GM08714 (cell line): ENCODE data around the gene AGRP.

Experiments
- H3K4me3 ChIP-seq: fragments of 200-500 bp; sonication (Bioruptor generic); 2 replicates; pipeline ENCODE4 v1.5.1; 2014; ENCODE audit warnings: mild to moderate bottlenecking, low read length, inconsistent platforms
- ZNF274 ChIP-seq: IDR thresholded peaks from 2 replicates; pipeline ENCODE4 v1.6.1; 2012; ENCODE audit warnings: mild to moderate bottlenecking, low read depth, low read length

AGRP gene

DNA sequence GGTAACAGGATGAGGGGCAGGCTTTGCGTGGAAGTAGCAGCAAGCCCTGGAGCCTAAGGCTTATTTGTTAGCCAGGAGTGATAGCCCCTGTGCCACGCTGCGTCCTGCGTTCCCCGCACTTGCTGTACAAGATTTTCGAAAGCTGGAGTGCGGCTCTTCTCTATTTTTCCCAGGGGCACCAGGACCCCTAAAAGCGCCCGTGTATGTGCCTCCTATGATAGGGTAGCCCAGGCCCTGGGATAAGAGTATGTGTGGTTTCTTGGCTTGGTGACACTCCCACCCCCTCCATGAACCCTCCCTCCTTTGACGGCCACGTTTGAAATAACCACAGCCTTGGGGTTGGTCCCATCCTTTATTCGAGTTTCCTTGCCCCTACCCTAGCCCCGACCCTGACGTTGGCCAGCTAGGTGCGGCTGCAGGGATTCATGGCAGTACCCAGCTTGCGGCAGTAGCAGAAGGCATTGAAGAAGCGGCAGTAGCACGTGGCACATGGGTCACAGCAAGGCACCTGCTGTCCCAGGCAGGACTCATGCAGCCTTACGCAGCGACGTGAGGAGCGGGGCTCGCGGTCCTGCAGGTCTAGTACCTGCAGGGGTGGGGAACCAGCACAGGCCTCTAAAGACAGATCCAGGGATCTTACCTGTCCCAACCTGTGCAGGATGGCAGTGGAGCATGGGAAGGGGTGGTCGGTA lies 968 bp downstream of the AGRP start:
- peak overlapping the region; percentile 81 for H3K4me3 ChIP-seq
- TF ChIP-seq ZNF274 = no peak

DNA sequence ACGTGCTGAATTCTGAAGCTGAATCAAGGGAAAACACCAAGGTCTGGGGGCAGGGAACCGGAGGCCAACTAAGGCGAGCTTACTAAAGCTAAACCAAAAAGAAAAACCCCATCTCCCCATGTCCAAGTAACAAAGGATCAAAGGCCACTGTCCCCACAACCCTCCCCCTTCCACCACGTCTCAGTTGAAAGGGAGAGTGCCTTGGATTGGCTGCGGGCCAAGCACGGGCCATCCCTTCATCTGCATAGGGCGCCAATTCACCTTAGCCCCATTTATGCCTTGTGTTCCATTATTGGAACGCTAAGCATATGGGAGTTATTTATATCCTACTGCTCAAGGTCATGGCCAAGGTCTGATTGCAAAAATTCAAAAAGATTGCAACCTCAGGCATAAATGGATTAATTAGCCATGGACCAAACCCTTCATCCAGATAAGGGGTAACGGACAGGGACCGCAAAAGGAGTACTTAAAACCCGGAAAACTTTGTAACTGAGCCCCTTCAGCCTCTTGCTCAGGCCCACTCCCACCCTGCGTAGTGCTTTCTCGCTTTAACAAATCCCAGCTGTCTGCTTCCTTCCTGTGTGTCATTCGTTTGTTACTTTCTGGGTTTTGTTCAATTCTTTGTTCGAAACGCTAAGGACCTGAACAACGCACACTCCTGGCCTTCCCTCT lies 1.6 kb downstream of the AGRP start:
- no peak for TF ChIP-seq ZNF274
- H3K4me3 ChIP-seq = peak overlapping the region; percentile 81

DNA sequence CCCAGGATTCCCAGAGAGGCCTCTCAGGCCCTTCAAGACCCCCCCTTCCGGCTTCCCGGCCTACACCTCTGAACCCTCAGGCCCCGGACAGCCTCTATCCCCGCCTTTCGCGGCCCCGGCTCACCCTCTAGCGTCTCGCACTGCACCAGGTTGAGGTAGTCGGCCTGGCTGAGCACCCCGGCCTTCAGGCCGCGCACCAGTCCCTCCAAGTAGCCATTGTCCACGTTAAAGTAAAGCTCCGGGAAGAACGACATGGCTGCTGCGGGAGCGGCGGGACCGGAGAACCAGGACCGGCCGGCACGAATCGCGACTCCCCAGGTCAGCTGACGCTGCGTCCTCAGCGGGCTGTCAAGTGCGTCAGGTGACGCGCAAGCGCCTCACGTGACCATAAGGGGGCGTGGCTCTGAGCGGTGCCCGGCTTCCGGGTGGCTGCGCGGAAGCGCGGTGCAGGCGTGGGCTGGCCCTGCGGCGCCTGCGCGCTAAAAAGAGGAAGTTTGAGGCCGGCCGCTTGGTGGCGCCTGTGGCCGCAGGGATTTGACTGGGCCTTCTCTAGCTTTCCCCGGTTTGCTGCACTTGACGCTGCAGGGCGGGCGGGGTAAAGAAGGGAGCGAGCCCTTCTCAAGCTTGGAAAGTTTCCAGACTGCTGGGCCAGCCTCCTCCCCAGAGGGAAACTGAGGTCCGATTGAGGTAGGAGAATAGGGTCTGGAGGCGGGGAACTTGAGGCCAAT lies 2.4 kb downstream of the AGRP start, which contains the start of gene ATP6V0D1:
ATP6V0D1 (minus strand) TSS at position 325 of the 728 bp plus-strand sequence; CDS start at position 254, 71 bp downstream.
- peak within 1 kb of the TSS; percentile 92 for H3K4me3 ChIP-seq
- TF ChIP-seq ZNF274 = no peak

DNA sequence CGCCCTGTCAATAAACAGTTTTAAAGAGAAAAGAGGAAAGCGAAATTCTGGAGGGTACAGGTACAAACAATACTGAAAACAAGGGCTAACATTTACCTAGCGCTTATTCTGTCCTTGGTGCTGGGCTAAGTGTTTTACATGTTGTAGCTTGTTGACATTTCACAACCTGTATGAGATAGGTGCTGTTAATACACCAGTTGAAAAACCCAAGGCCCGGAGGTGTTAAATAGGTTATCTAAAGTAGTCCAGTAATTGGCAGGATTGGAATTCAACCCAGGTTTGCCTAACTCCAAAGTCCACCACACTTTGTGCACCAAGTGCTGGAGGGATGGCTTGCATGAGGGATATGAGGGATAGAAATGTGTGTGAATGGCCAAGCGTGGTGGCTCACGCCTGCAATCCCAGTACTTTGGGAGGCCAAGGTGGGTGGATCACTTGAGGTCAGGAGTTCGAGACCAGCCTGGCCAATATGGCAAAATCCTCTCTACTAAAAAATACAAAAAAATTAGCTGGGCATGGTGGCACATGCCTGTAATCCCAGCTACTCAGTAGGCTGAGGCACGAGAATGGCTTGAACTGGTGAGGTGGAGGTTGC lies 5.3 kb downstream of the AGRP start:
- H3K4me3 ChIP-seq = no peak overlapping the region
- no peak for TF ChIP-seq ZNF274

DNA sequence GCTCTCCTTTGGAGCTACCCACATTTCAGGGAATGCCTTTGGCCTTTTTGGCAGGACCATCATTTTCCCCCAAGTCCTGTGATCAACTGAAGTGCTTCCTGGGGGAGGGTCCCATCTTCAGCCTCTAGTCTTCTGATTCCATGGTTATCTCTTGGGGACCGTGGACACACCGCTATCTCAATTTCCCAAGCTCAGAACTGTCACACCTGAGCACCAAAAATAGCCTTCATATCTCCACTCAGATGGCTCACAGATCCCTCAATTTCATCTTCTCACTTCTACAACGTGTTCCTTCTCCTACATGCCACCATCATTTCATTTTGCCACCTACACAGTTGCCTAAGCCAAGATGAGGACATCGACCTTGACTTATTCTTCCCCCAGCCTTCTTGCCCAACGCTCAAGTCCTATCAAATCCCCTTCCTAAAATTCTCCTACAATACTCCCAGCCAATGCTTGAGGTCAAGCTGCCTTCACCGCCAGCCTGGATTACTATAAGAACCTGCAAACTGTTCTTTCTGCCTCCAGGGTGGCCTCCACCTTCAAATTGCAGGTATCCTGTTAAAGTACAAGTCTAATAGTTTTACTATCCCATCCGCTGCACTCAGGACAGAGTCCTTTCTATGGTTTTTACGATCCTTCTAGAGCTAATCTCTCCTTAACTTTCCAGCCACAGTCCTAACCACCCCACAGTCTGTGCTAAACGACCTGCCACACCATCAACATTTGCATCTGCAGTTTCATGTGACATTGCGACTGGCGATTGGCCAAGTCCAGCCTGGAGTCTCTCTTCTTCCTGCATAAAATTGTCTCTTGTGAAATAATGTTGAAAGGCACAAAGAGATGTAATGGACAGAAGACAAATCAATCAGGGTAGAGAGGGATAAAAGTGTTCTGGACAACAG lies 8.5 kb downstream of the AGRP start:
- H3K4me3 ChIP-seq = no peak overlapping the region; the same call in 1 of the 2 replicates
- no peak for TF ChIP-seq ZNF274

DNA sequence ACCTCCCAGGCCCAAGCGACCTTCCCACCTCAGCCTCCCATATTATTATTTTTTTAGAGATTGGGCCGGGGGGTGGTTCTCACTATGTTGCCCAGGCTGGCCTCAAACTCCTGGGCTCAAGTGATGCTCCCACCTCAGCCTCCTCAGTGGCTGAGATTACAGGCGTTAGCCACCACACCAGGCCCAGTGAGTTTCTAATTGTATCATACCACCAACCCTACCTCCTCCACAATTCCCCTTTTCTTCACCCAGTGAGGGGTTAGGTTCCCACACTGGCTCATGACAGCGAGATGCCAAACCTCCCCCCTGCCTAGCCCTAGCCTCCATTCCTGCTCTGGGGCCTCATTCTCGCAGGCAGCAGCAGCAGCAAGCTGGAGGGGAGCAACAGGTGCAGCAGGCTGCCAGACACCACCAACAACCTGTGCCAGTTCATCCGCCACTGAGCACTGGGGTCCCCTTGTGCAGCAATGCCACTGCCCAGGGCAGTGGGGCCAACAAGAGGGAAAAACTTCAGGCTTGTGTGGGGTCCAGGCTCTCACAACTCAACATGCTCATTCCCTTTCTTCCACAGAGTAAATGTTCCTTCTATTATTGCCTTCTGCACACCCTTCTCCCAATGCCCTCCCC lies 11.5 kb downstream of the AGRP start:
- TF ChIP-seq ZNF274 = no peak
- no peak overlapping the region for H3K4me3 ChIP-seq

DNA sequence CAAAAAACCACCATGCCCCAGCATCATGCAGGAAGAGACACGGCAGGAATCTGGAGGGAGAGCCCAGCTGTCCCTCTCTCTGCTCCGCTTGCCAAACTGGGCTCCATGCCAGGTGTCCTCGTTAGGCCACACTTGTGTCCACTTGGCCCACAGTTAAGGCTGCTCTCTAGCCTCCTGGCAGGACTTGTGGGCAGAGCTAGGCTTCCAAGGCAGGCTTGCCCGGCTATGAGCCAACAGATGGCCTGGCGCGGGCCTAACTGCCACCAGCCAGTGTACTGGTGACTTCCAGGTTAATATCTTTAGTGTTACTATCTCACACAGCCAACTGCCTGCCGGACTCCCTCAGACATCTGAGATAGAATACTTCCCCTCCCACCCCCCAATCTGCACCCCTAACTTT lies 13.0 kb downstream of the AGRP start:
- no peak for TF ChIP-seq ZNF274
- H3K4me3 ChIP-seq = no peak overlapping the region

DNA sequence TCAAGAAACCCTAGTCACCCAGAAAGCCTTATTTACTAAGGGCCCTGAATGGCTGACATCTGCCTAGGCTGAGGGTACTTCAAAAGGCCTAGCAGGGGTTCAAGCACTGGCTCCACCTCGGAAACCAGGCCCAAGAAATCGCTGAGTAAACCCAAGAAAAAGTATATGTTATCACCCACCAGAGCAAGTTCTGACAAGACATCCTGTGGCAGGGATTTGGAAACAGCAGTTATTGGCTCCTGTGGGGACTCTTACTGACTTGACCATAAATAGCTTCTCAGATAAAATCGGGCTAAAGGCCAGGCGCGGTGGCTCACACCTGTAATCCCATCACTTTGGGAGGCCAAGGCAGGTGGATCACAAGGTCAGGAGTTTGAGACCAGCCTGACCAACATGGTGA lies 14.6 kb downstream of the AGRP start:
- no peak for TF ChIP-seq ZNF274
- no peak overlapping the region for H3K4me3 ChIP-seq

DNA sequence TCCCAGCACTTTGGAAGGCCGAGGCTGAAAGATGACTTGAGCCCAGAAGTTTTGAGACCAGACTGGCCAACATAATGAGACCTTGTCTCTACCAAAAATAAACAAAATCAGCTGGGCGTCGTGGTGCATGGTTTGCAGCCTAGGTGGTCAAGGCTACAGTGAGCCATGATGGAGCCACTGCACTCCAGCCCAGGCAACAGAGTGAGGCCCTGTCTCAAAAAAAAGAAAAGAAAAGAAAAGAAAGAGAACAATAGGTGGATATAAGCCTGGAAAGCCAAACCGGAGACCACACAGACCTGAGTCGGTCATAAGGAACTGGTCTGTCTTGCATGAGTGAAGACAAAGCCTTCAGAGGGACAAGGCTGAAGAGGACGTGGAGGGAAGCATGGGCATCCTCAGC lies 16.8 kb downstream of the AGRP start:
- TF ChIP-seq ZNF274 = no peak
- no peak overlapping the region for H3K4me3 ChIP-seq

DNA sequence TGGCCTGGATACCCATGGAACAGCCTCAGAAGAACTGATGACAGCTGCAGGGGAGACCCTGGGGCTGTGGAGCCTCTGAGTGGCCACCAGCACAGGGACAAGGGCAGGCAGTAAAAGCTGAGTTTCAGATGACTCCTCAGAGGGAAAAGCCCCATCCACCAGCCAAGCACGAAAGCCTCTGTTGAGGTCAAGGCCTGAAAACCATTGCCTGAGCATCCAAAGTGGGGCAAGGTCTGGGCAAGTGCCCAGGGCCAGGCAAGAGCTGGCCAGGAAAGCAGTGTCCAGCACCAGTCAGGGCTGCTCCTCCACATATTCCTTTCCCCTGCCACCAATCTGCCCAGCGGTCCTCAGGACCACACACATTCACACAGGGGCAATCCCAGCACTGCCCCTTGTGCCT lies 18.8 kb downstream of the AGRP start:
- no peak for TF ChIP-seq ZNF274
- no peak overlapping the region for H3K4me3 ChIP-seq

DNA sequence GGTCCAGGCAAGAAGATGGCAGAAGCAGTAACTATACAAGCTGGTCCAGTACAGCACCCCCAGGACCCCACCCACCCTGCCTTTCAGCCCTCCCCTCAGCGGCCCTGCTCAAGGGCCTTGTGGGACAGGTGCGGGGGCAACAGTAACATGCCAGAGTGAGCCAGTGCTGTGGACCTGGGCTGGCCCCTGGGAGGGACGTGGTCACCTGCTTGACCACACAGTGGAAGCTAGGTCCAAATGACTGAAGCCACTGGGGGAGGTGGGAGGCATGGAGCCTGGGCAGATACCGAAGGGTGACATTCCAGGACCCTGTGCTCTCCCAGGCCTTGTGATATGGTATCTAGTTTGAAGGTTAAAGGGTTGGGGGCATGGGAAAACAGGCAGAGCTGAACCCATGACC lies 19.7 kb downstream of the AGRP start:
- no peak for TF ChIP-seq ZNF274
- no peak overlapping the region for H3K4me3 ChIP-seq

DNA sequence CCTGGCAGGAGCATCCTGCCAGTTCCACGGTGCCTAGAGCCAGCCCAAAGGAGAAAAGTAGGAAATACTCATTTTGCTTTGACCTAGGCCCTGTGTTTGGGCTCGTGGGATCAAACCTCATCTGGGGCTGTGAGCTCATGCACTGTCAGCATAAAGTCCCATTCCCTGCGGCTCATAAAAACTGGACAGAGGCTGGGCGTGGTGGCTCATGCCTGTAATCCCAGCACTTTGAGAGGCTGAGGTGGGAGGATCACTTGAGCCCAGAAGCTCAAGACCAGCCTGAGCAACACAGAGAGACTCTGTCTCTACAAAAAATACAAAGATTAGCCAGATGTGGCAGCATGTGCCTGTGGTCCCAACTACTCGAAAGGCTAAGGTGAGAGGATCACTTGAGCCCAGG lies 20.3 kb downstream of the AGRP start:
- TF ChIP-seq ZNF274 = no peak

DNA sequence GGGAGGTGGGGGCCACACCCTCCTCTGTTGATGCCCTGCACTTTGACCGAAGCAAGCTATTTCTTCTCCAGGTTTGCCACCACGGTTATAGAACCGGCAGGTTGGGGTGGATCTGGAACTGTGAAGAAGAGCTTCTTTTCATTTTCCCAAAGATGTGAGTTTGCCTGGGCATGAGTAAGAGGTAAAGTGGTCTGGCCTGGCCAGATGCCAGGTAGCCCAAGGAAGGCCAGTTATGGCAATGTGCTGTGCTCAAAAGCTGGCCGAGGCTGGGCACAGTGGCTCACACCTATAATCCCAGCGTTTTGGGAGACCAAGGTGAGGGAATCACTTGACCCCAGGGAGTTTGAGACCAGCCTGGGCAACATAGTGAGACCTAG lies 21.1 kb downstream of the AGRP start:
- H3K4me3 ChIP-seq = no peak overlapping the region
- no peak for TF ChIP-seq ZNF274

More for the DNA sequence above, 20.3 kb downstream of the AGRP start:
- H3K4me3 ChIP-seq = no peak overlapping the region
